Kidney (tissue), 14 donors: ENCODE measurements around the gene ATP8A2. TPM values are rescaled to one million over a fixed set of nuclear protein-coding genes. Genes with fewer than 3 reads are reported as not detected.
A peak's percentile ranks its signal among the peaks of the same experiment; 100 is the strongest.

Experiments used
- DNase-seq, 5 donors: peaks; one replicate each; pipeline ENCODE4 v3.0.0-alpha.2; 2013 to 2020
- FAIRE-seq: peaks from 2 replicates; lab custom pipeline; 2012; peaks lifted over from hg19 to GRCh38; lab: Jason Lieb, UNC
- H3K27ac ChIP-seq, 2 donors: one replicate each; pipeline ENCODE4 v1.7.0; 2013; ENCODE audit warnings: low read depth in 2 of 2, low read length in 2 of 2, inconsistent platforms in 1 of 2
- H3K27me3 ChIP-seq: one replicate; pipeline ENCODE4 v1.7.1; 2013; ENCODE audit warnings: low read length, inconsistent platforms; ENCODE audit not compliant: control insufficient read depth, insufficient read depth
- H3K36me3 ChIP-seq, 3 donors: one replicate each; pipeline versions ENCODE4 v1.7.0 to v1.7.1; 2013; ENCODE audit warnings: low read length in 3 of 3, control low read depth in 1 of 3, inconsistent platforms in 1 of 3; ENCODE audit not compliant: insufficient read depth in 3 of 3, control insufficient read depth in 2 of 3
- H3K4me1 ChIP-seq, 3 donors: one replicate each; pipeline versions ENCODE4 v1.7.0 to v1.7.1; 2013; ENCODE audit warnings: low read length in 3 of 3, inconsistent platforms in 1 of 3, low read depth in 1 of 3; ENCODE audit not compliant: control insufficient read depth in 2 of 3, insufficient read depth in 2 of 3
- H3K4me3 ChIP-seq, 3 donors: one replicate each; pipeline versions ENCODE4 v1.7.0 to v1.8.1; 2013; ENCODE audit warnings: low read length in 3 of 3, control low read depth in 1 of 3, inconsistent platforms in 1 of 3
- H3K9ac ChIP-seq, 3 donors: one replicate each; pipeline versions ENCODE4 v1.7.0 to v1.7.1; 2013; ENCODE audit warnings: low read length in 3 of 3, control low read depth in 1 of 3, inconsistent platforms in 1 of 3
- H3K9me3 ChIP-seq, 3 donors: one replicate each; pipeline versions ENCODE4 v1.7.0 to v1.7.1; 2013; ENCODE audit warnings: low read length in 3 of 3, control low read depth in 1 of 3, inconsistent platforms in 1 of 3; ENCODE audit not compliant: control insufficient read depth in 2 of 3, insufficient read depth in 1 of 3
- intact Hi-C: fragments of 100-400 bp; cut with DNase I; formaldehyde crosslinking; loops from one replicate; pipeline ENCODE4 v1.11.1; 2022
- polyA plus RNA-seq: library from polyadenylated mRNA; stranded (reverse); fragments of 350-450 nt; fragmentation: Illumina TruSeq; extraction: RNeasy Lipid Tissue Mini Kit (QIAGEN cat#74804); gene quantifications from one replicate; pipeline ENCODE4 v1.2.3, GENCODE V29; 2014; ENCODE audit warnings: low read depth, low replicate concordance; ENCODE audit not compliant: insufficient read depth
- total RNA-seq: library from RNA; stranded (reverse); fragmentation: NEBNext Ultra II Directional; extraction: Animal tissue kit (Norgen Biotek cat#: 25700); gene quantifications from one replicate; pipeline ENCODE4 v1.2.1, GENCODE V29; 2021
- TF ChIP-seq, protein P1 (sequence below): IDR thresholded peaks from 3 replicates; pipeline ENCODE4 v1.5.1; 2012; ENCODE audit warnings: mild to moderate bottlenecking, moderate library complexity, borderline replicate concordance; ENCODE audit not compliant: insufficient read depth; ENCODE audit errors: extremely low read depth
- donor health status: control.
- donor health status: control.
- donor health status: control.
- donor health status: control.
- donor health status: control.
- donor health status: DM: yes; HTN: yes; CAD: no.
- donor health status: Normal renal cell carcinoma (clear cell type).

Gene ATP8A2
- total and polyA plus RNA-seq, 2 donors from 2014 or later, result 0.50 to 0.73 TPM

DNA sequence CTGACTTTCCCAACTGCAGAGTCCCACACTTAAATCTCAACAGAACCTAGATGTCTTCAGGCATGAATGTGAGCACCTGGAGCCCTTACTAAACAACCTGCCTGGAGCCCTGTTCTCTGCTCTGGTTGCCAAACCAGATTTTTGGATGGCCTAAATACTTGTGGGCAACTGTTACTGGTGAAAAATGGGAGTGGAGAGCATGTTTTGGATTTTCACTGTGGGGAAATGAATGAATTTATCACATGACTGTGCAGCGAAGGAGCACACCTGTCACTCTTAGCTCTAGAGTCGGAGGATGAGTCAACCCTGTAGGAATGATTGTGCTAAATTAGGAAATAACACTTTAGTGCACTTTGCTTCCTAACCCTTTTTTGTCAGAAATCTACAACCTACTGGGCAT lies 649.7 kb downstream of the ATP8A2 start:
- Histone ChIP-seq H3K27ac (no peak overlapping the region), H3K9me3 (no peaks in the 10 kb centered on the region), H3K4me1 (peaks cover 23 to 32% (median 29%) of the 10 kb centered on the region in 3 donors), H3K9ac (no peak overlapping the region), H3K4me3 (no peak overlapping the region), H3K36me3 (no peaks in the 10 kb centered on the region), H3K27me3 (no peaks in the 10 kb centered on the region)
- DNase-seq (no peak), FAIRE-seq (no peak)
- intact Hi-C loops, result no loop called here
- TF ChIP-seq, protein P1, sequence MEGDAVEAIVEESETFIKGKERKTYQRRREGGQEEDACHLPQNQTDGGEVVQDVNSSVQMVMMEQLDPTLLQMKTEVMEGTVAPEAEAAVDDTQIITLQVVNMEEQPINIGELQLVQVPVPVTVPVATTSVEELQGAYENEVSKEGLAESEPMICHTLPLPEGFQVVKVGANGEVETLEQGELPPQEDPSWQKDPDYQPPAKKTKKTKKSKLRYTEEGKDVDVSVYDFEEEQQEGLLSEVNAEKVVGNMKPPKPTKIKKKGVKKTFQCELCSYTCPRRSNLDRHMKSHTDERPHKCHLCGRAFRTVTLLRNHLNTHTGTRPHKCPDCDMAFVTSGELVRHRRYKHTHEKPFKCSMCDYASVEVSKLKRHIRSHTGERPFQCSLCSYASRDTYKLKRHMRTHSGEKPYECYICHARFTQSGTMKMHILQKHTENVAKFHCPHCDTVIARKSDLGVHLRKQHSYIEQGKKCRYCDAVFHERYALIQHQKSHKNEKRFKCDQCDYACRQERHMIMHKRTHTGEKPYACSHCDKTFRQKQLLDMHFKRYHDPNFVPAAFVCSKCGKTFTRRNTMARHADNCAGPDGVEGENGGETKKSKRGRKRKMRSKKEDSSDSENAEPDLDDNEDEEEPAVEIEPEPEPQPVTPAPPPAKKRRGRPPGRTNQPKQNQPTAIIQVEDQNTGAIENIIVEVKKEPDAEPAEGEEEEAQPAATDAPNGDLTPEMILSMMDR, result no peak

DNA sequence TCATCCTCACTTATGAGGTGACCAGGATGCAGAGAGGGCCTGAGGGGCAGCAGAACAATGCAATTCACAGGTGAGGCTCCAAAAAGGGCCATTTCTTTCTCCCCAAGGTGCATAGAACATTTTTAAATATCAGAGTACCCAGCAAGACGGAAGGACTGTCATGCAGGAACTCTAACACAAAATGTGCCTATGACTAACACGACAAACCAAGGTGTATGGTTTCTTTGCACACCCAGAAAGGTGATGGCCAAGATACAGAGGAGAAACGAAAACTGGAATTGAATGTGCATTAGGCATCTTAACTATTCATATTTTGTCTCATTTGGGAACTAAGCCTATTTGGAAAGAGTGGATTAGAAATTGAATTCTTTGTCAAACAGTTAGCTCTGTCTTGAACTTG lies 650.2 kb downstream of the ATP8A2 start:
- Histone ChIP-seq H3K36me3 (no peaks in the 10 kb centered on the region), H3K9me3 (no peaks in the 10 kb centered on the region), H3K9ac (no peak overlapping the region), H3K4me3 (no peak overlapping the region), H3K27me3 (no peaks in the 10 kb centered on the region), H3K4me1 (peaks cover 23 to 32% (median 27%) of the 10 kb centered on the region in 3 donors), H3K27ac (no peak overlapping the region)
- FAIRE-seq, result no peak
- no peak for DNase-seq
- TF ChIP-seq, protein P1, result no peak
- intact Hi-C loops, result no loop called here

DNA sequence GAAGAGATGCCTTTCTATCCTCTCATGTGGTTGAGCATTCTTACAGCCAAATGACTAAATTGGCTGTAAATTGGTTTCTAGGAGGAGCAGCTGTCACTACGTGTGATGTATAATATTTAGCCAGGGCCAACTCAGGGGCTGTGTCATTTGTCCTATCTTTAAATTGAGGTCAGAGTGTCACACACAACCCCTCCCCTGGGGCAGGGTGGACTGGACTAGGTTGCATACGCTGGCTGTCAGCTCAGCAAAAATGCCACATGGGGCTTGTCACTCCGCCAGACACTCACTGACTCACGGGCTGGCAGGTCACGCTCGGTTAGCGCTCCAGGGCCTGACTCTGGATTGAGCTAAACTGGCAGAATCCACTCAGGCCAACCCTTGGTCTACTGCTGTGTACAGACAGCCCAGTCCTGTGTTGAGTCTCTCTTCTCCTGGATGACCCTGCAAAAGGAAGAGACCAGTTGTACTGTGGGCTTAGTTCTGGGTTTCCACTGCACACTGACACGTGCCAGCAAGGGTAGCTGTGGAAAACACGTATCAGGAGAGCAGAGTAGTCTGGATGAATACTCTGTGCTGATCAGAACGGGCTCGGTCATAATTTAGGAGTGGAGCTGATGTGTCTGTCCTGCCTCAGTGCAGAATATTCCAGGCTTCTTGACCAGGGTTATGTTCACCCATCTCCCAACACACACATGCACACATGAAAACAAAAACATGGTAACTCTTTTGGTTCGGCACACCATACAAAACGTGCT lies 650.9 kb downstream of the ATP8A2 start:
- Histone ChIP-seq H3K36me3 (no peaks in the 10 kb centered on the region), H3K4me3 (no peak overlapping the region), H3K9ac (no peak overlapping the region), H3K27me3 (no peaks in the 10 kb centered on the region), H3K27ac (no peak overlapping the region), H3K4me1 (peaks cover 19 to 29% (median 27%) of the 10 kb centered on the region in 3 donors), H3K9me3 (no peaks in the 10 kb centered on the region)
- DNase-seq (peak; percentile 87 to 94 (median 91)), FAIRE-seq (no peak)
- TF ChIP-seq, protein P1, result no peak
- intact Hi-C loops, result no loop called here
